HepG2 (cell line): ENCODE data around the gene MCM10. TPM values are rescaled to one million over a fixed set of nuclear protein-coding genes. Genes with fewer than 3 reads are reported as not detected.

Experiments used
- ATAC-seq: fragments of 200-7000 bp; cut with Tn5 transposase; 3 replicates; pipeline ENCODE4 v1.9.1; 2020; ENCODE audit warnings: mild to moderate bottlenecking, moderate library complexity
- BruUV-seq: library from RNA; stranded (reverse); fragments of 400-500 nt; replicated peaks from 2 replicates; lab custom pipeline; 2021; lab: Mats Ljungman, UMichigan
- CTCF ChIA-PET: fragments of 300-600 bp; formaldehyde crosslinking; extraction: SDS; loops from one replicate; lab custom pipeline; 2021; ENCODE audit warnings: low total read pairs, inconsistent platforms, low intra/inter-chr PET ratio; lab: Yijun Ruan, JAX
- POLR2A ChIA-PET: fragments of 350-600 bp; sonication (Branson Sonifier 250); formaldehyde crosslinking; loops from one replicate; lab custom pipeline; 2020; ENCODE audit warnings: antibody characterized with exemption, inconsistent platforms; lab: Yijun Ruan, JAX
- DNase-seq: peaks from one replicate; pipeline ENCODE4 v3.0.0-alpha.2; 2015; ENCODE audit warnings: low spot score
- FAIRE-seq: peaks from 3 replicates; lab custom pipeline; 2011; peaks lifted over from hg19 to GRCh38; lab: Jason Lieb, UNC
- H2AFZ ChIP-seq: one replicate; pipeline ENCODE4 v1.6.1; 2011; ENCODE audit warnings: low read length, inconsistent platforms
- H3K27ac ChIP-seq: fragments of 300-600 bp; 3 replicates; pipeline ENCODE4 v1.8.0; 2011; ENCODE audit warnings: mixed run types, mild to moderate bottlenecking, mixed read lengths, low read length, inconsistent platforms; ENCODE audit not compliant: insufficient read depth; ENCODE audit errors: extremely low read length
- H3K27me3 ChIP-seq, 2 experiments: fragments of 200-600 bp in 1 of 2; 2 replicates in 1 of 2; 3 replicates in 1 of 2; pipeline versions ENCODE4 v1.6.0 to v1.8.0; 2011; ENCODE audit warnings: low read length in 2 of 2, mild to moderate bottlenecking in 2 of 2, moderate library complexity in 2 of 2, inconsistent platforms in 1 of 2; ENCODE audit not compliant: insufficient read depth in 2 of 2, control insufficient read depth in 1 of 2
- H3K36me3 ChIP-seq, 2 experiments: fragments of 200-600 bp in 1 of 2; replicated peaks in 1 of 2; 2 replicates in 1 of 2; 3 replicates in 1 of 2; pipeline versions ENCODE4 v1.5.1 to v1.8.0; 2011; ENCODE audit warnings: low read length in 2 of 2, inconsistent platforms in 1 of 2; ENCODE audit not compliant: insufficient read depth in 2 of 2, control insufficient read depth in 1 of 2
- H3K4me1 ChIP-seq: 2 replicates; pipeline ENCODE4 v1.5.1; 2012; ENCODE audit warnings: low read length, inconsistent platforms; ENCODE audit not compliant: insufficient read depth
- H3K4me2 ChIP-seq: 2 replicates; pipeline ENCODE4 v1.6.0; 2011; ENCODE audit warnings: low read depth, low read length, inconsistent platforms
- H3K4me3 ChIP-seq, 3 experiments: fragments of 200-600 bp in 1 of 3; sonication (generic), shearing (Covaris generic) in 1 of 3; replicated peaks in 1 of 3; 2 replicates each; pipeline ENCODE4 v1.5.1; 2011 to 2016; ENCODE audit warnings: low read length in 3 of 3, inconsistent platforms in 2 of 3, low read depth in 2 of 3, mild to moderate bottlenecking in 2 of 3, control low read depth in 1 of 3, mixed read lengths in 1 of 3; ENCODE audit not compliant: insufficient read depth in 1 of 3
- H3K79me2 ChIP-seq: one replicate; pipeline ENCODE4 v1.6.1; 2011; ENCODE audit warnings: low read length, inconsistent platforms; ENCODE audit not compliant: insufficient read depth
- H3K9ac ChIP-seq: 2 replicates; pipeline ENCODE4 v1.6.0; 2011; ENCODE audit warnings: mild to moderate bottlenecking, low read depth, low read length, inconsistent platforms; ENCODE audit not compliant: insufficient read depth
- H3K9me3 ChIP-seq: 2 replicates; pipeline ENCODE4 v1.5.1; 2012; ENCODE audit warnings: mild to moderate bottlenecking, low read length
- H4K20me1 ChIP-seq: 2 replicates; pipeline ENCODE4 v1.6.0; 2011; ENCODE audit warnings: inconsistent platforms, mild to moderate bottlenecking, low read length, moderate library complexity; ENCODE audit not compliant: insufficient read depth
- CCDC6 ChIP-seq: sonication (generic); formaldehyde crosslinking; IDR thresholded peaks from 2 replicates; pipeline ENCODE4 v1.8.1; 2022; ENCODE audit warnings: mild to moderate bottlenecking, missing genetic modification reagents, moderate library complexity
- GABPA ChIP-seq, 2 experiments: IDR thresholded peaks; 2 replicates each; pipeline ENCODE4 v1.6.1; 2011 to 2016; ENCODE audit warnings: low read depth in 2 of 2, low read length in 1 of 2, missing biosample characterization in 1 of 2, missing genetic modification characterization in 1 of 2
- HOXA9 ChIP-seq: sonication (generic); formaldehyde crosslinking; IDR thresholded peaks from 2 replicates; pipeline ENCODE4 v1.8.1; 2022; ENCODE audit warnings: missing genetic modification reagents, mild to moderate bottlenecking, moderate library complexity, borderline replicate concordance
- MXI1 ChIP-seq: IDR thresholded peaks from 3 replicates; pipeline ENCODE4 v1.6.1; 2012; ENCODE audit warnings: low read depth, low read length, inconsistent platforms, borderline replicate concordance
- NCOR1 ChIP-seq: fragments of 200-600 bp; sonication (generic); IDR thresholded peaks from 2 replicates; pipeline ENCODE4 v1.7.0; 2017; ENCODE audit warnings: antibody characterized with exemption, low read length, borderline replicate concordance
- NR2C2 ChIP-seq: sonication (generic); formaldehyde crosslinking; IDR thresholded peaks from 2 replicates; pipeline ENCODE4 v1.4.0; 2020; ENCODE audit warnings: missing genetic modification reagents, mild to moderate bottlenecking, moderate library complexity, borderline replicate concordance
- POLR2AphosphoS2 ChIP-seq: IDR thresholded peaks from 2 replicates; pipeline ENCODE4 v1.6.1; 2011; ENCODE audit warnings: low read depth, low read length, improper control_type of control experiment
- SKIL ChIP-seq: sonication (generic); formaldehyde crosslinking; IDR thresholded peaks from 2 replicates; pipeline ENCODE4 v1.8.0; 2022; ENCODE audit warnings: missing genetic modification reagents, mild to moderate bottlenecking, moderate library complexity, borderline replicate concordance
- STAG1 ChIP-seq: sonication (generic); formaldehyde crosslinking; IDR thresholded peaks from 2 replicates; pipeline ENCODE4 v1.4.0; 2020; ENCODE audit warnings: missing genetic modification reagents
- ZEB1 ChIP-seq: IDR thresholded peaks from 2 replicates; pipeline ENCODE4 v1.6.1; 2012; ENCODE audit warnings: mild to moderate bottlenecking, low read depth, inconsistent platforms; ENCODE audit not compliant: insufficient replicate concordance
- ZFP41 ChIP-seq: sonication (generic); formaldehyde crosslinking; IDR thresholded peaks from 2 replicates; pipeline ENCODE4 v1.4.0; 2020; ENCODE audit warnings: mild to moderate bottlenecking, missing genetic modification reagents, borderline replicate concordance
- ZNF225 ChIP-seq: sonication (generic); formaldehyde crosslinking; IDR thresholded peaks from 2 replicates; pipeline ENCODE4 v1.4.0; 2020; ENCODE audit warnings: mild to moderate bottlenecking, missing genetic modification reagents
- ZNF501 ChIP-seq: sonication (generic); formaldehyde crosslinking; IDR thresholded peaks from 2 replicates; pipeline ENCODE4 v1.5.1; 2020; ENCODE audit warnings: mild to moderate bottlenecking, moderate library complexity, missing genetic modification reagents
- ZNF704 ChIP-seq: sonication (generic); formaldehyde crosslinking; IDR thresholded peaks from 2 replicates; pipeline ENCODE4 v1.8.1; 2023; ENCODE audit warnings: mild to moderate bottlenecking, inconsistent platforms, moderate library complexity, missing genetic modification reagents, borderline replicate concordance
- ZNF766 ChIP-seq: sonication (generic); formaldehyde crosslinking; IDR thresholded peaks from 2 replicates; pipeline ENCODE4 v1.5.0; 2020; ENCODE audit warnings: missing genetic modification reagents, borderline replicate concordance
- WGBS: methylation state at CpG from one replicate; pipeline ENCODE4 v1.1.6; 2017; ENCODE audit warnings: low lambda C conversion rate; 5-methylcytosine and 5-hydroxymethylcytosine counted together
- in situ Hi-C: cut with HindIII; loops from 2 replicates; pipeline ENCODE4 v1.10.0; 2017; ENCODE audit warnings: low pct_unique_long_range_greater_than_20kb; ENCODE audit not compliant: extremely low pct_ligation_motif_present
- intact Hi-C: fragments of 100-400 bp; cut with micrococcal nuclease; formaldehyde crosslinking; loops from one replicate; pipeline ENCODE4 v1.10.0; 2022; ENCODE audit not compliant: unreplicated experiment
- polyA plus RNA-seq, 8 experiments: library from polyadenylated mRNA; depleted of rRNA in 3 of 8; stranded (reverse) in 7 of 8; unstranded in 1 of 8; fragments of >200 nt; fragmentation: Illumina TruSeq in 4 of 8; extraction: Trizol in 4 of 8; gene quantifications; 2 replicates each; pipeline versions ENCODE4 v1.2.1 to v1.2.3, GENCODE V29; 2011 to 2016; ENCODE audit warnings: low read depth in 4 of 8, missing spikeins in 1 of 8, mixed read lengths in 1 of 8; ENCODE audit not compliant: insufficient read depth in 1 of 8
- total RNA-seq, 5 experiments: library from RNA; depleted of rRNA; stranded (reverse); fragments of >200 nt; fragmentation: Illumina TruSeq; extraction: Trizol; gene quantifications; 2 replicates each; pipeline ENCODE4 v1.2.3, GENCODE V29; 2016; ENCODE audit warnings: low read depth in 1 of 5

MCM10 gene
- total and polyA plus RNA-seq, 2 of the 13 experiments (the other 11 are each of a cell fraction or from before 2014, with no cell fraction given) = 2.8 to 31.3 TPM

DNA sequence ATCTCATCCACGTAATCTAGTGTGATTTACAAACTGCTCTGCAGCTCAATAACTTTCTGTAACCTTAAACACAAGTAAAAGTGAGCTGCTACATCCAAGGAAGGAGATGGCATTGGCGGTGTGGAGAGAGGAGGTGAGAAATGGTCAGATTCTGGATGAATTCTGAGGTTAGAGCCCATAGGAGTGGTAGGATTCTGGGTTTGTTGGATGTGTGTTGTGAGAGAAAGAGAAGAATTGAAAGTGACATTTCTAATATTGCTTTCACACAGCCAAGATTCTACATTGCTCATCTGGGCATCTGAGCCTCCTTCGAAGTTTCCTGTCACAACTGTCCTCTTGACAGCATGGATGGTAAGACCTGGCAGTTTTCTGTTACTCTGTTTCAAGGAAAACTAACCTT, 2.5 kb downstream of the MCM10 start:
- Histone ChIP-seq H2AFZ (no peak overlapping the region), H3K9ac (no peak overlapping the region), H4K20me1 (no peaks in the 10 kb centered on the region), H3K79me2 (peaks cover 20% of the 10 kb centered on the region), H3K9me3 (no peaks in the 10 kb centered on the region), H3K36me3 (peaks cover 0 to 13% of the 10 kb centered on the region in 2 experiments; a peak in 1 of 5 replicates), H3K27ac (no peak overlapping the region), H3K4me1 (peaks cover 26% of the 10 kb centered on the region), H3K4me2 (no peak overlapping the region), H3K27me3 (no peaks in the 10 kb centered on the region), H3K4me3 (no peak overlapping the region)
- POLR2A ChIA-PET = no interaction called here
- in situ Hi-C loops (no loop called here), intact Hi-C loops (loop anchor here (5.0 kb wide), 1 partner anchor 62 kb away; the partner anchor contains the start of gene OPTN)
- TF ChIP-seq ZNF501 (no peak), STAG1 (no peak)
- no TSS peak for BruUV-seq
- DNase-seq (no peak), FAIRE-seq (no peak), ATAC-seq (no peak)
- CTCF ChIA-PET = no interaction called here
- WGBS = 96% methylated on average over 3 of the region's 3 CpGs

GRCh38 chr10:13165177-13165576, 3.8 kb downstream of the MCM10 start:
- Histone ChIP-seq H3K4me1 (peaks cover 26% of the 10 kb centered on the region), H3K27me3 (no peaks in the 10 kb centered on the region), H4K20me1 (no peaks in the 10 kb centered on the region), H3K27ac (no peak overlapping the region), H3K36me3 (peaks cover 0 to 13% of the 10 kb centered on the region in 2 experiments; a peak in 1 of 5 replicates), H2AFZ (no peak overlapping the region), H3K4me2 (no peak overlapping the region), H3K9me3 (no peaks in the 10 kb centered on the region), H3K4me3 (no peak overlapping the region), H3K9ac (no peak overlapping the region), H3K79me2 (peaks cover 20% of the 10 kb centered on the region)
- in situ Hi-C loops (no loop called here), intact Hi-C loops (no loop called here)
- ChIA-PET CTCF (no interaction called here), POLR2A (no interaction called here)
- ATAC-seq = no peak
- DNase-seq = no peak
- no peak for FAIRE-seq
- BruUV-seq = no TSS peak
- TF ChIP-seq CCDC6 (CRISPR knock-in tag) (no peak), ZFP41 (CRISPR knock-in tag) (no peak), ZNF704 (no peak), HOXA9 (CRISPR knock-in tag) (no peak), ZNF766 (CRISPR knock-in tag) (no peak), ZNF225 (CRISPR knock-in tag) (no peak), GABPA (IDR thresholded peaks at IDR 0.05; ENCODE audit: low read depth, low read length) (no peak), GABPA (CRISPR knock-in tag; IDR thresholded peaks at IDR 0.05; ENCODE audit: low read depth) (no peak), SKIL (no peak), NR2C2 (CRISPR knock-in tag) (no peak), ZEB1 (no peak), POLR2AphosphoS2 (no peak), NCOR1 (no peak), MXI1 (no peak)
